ENCODE data around the gene ZNF710. TPM values are rescaled to one million over a fixed set of nuclear protein-coding genes. Genes with fewer than 3 reads are reported as not detected.

ZNF710 gene
- total and polyA plus RNA-seq, 2 of the 13 experiments (the other 11 are each of a cell fraction or from before 2014, with no cell fraction given): 4.7 to 20.6 TPM

DNA sequence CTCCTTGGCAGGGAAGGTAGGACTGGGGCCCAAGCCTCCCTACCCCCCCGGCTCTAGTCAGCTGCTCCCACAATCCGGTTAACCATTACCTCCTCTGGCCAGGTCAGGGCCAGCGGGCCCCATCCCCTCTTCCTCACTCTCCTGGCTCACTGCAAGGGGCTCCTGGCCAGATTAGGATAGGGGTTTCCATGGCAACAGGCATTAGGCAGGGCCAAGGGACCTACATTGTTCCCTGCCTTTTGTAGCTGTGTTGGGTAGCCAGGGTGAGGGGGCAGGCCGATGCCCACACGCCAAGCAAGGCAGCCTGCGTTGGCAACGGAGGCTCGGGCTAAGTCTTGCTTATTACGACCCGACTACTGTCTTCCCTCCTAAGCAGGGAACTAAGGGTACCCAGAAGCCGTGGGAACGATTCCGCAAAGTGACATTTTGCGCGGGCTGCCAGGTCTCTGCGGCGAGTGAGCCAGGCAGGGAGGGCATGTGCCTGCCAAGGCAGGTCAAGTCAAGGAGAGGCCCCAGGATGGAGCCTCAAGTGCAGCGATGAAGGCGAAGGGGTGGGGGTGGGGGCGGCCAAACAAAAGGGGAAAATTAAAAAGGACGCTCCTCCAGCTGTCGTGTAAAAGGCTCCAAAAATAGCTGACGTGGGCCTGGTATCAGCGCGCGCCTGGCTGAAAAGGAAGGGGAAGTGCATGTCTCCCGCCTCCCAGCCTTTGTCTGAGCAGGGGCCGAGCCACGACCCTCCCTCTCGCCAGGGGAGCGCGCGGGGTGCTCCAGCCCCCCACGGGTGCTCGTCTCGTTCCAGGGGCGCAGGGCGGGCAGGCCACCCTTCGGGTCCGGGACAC, 100.2 kb downstream of the ZNF710 start (continued):
- TF ChIP-seq ZBTB43 (CRISPR knock-in tag; conservative IDR thresholded peaks at IDR 0.05): no peak
- no peak for TF ChIP-seq ZNF720 (CRISPR knock-in tag; IDR thresholded peaks at IDR 0.05)
- TF ChIP-seq GABPB1 (CRISPR knock-in tag; IDR thresholded peaks at IDR 0.05): no peak; the same call in 1 of the 2 replicates
- no peak for TF ChIP-seq KLF11 (CRISPR knock-in tag; IDR thresholded peaks at IDR 0.05)
- TF ChIP-seq CENPX (CRISPR knock-in tag; IDR thresholded peaks at IDR 0.05): no peak
- TF ChIP-seq ELK4 (CRISPR knock-in tag; IDR thresholded peaks at IDR 0.05; ENCODE audit: borderline replicate concordance): no peak
- no peak for TF ChIP-seq ATRX (CRISPR knock-in tag; IDR thresholded peaks at IDR 0.05; ENCODE audit: borderline replicate concordance)
- no peak for TF ChIP-seq SP5 (CRISPR knock-in tag; IDR thresholded peaks at IDR 0.05; ENCODE audit: borderline replicate concordance, low read depth)
- TF ChIP-seq ZNF121 (CRISPR knock-in tag; IDR thresholded peaks at IDR 0.05): no peak
- no peak for TF ChIP-seq NR2C2 (CRISPR knock-in tag; IDR thresholded peaks at IDR 0.05; ENCODE audit: borderline replicate concordance)
- TF ChIP-seq, protein P1, sequence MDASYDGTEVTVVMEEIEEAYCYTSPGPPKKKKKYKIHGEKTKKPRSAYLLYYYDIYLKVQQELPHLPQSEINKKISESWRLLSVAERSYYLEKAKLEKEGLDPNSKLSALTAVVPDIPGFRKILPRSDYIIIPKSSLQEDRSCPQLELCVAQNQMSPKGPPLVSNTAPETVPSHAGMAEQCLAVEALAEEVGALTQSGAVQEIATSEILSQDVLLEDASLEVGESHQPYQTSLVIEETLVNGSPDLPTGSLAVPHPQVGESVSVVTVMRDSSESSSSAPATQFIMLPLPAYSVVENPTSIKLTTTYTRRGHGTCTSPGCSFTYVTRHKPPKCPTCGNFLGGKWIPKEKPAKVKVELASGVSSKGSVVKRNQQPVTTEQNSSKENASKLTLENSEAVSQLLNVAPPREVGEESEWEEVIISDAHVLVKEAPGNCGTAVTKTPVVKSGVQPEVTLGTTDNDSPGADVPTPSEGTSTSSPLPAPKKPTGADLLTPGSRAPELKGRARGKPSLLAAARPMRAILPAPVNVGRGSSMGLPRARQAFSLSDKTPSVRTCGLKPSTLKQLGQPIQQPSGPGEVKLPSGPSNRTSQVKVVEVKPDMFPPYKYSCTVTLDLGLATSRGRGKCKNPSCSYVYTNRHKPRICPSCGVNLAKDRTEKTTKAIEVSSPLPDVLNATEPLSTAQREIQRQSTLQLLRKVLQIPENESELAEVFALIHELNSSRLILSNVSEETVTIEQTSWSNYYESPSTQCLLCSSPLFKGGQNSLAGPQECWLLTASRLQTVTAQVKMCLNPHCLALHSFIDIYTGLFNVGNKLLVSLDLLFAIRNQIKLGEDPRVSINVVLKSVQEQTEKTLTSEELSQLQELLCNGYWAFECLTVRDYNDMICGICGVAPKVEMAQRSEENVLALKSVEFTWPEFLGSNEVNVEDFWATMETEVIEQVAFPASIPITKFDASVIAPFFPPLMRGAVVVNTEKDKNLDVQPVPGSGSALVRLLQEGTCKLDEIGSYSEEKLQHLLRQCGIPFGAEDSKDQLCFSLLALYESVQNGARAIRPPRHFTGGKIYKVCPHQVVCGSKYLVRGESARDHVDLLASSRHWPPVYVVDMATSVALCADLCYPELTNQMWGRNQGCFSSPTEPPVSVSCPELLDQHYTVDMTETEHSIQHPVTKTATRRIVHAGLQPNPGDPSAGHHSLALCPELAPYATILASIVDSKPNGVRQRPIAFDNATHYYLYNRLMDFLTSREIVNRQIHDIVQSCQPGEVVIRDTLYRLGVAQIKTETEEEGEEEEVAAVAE (CRISPR knock-in tag; IDR thresholded peaks at IDR 0.05; ENCODE audit: borderline replicate concordance): no peak
- TF ChIP-seq SSRP1 (CRISPR knock-in tag; IDR thresholded peaks at IDR 0.05): no peak
- TF ChIP-seq FOXA3 (CRISPR knock-in tag; IDR thresholded peaks at IDR 0.05): 0 out of 2 replicates have a peak, but pooled peaks have one; percentile 8
- TF ChIP-seq ZSCAN20 (CRISPR knock-in tag; IDR thresholded peaks at IDR 0.05; ENCODE audit: borderline replicate concordance): no peak
- no peak for TF ChIP-seq BRCA1 (CRISPR knock-in tag; IDR thresholded peaks at IDR 0.05)
- TF ChIP-seq AFF4 (CRISPR knock-in tag; IDR thresholded peaks at IDR 0.05): no peak
- no peak for TF ChIP-seq SOX13 (IDR thresholded peaks at IDR 0.05)
- peak in 1 of 2 experiments; percentile 30; a peak in 1 of 4 replicates for TF ChIP-seq SOX13 (CRISPR knock-in tag; conservative IDR thresholded peaks at IDR 0.05 in 1 of 2, IDR thresholded peaks at IDR 0.05 in 1 of 2)
- TF ChIP-seq ARNTL (CRISPR knock-in tag; IDR thresholded peaks at IDR 0.05): no peak

Measured in HepG2 (cell line).